Activated CD8-positive, alpha-beta memory T cell treated with anti-CD3 and anti-CD28 coated beads, Interleukin-2, amount 50 U/mL, for 48 hours (primary cell): ENCODE results near the gene FILIP1L.

Experiments used
- DNase-seq: peaks from one replicate; pipeline ENCODE4 v3.0.0-alpha.2; 2020

Gene FILIP1L

GRCh38 chr3:99881121-99881524 lies 233.2 kb downstream of the FILIP1L start:
- no peak for DNase-seq

- DNase-seq: no peak
Measured at GRCh38 chr3:99879275-99879674, 235.0 kb downstream of the FILIP1L start.

DNA sequence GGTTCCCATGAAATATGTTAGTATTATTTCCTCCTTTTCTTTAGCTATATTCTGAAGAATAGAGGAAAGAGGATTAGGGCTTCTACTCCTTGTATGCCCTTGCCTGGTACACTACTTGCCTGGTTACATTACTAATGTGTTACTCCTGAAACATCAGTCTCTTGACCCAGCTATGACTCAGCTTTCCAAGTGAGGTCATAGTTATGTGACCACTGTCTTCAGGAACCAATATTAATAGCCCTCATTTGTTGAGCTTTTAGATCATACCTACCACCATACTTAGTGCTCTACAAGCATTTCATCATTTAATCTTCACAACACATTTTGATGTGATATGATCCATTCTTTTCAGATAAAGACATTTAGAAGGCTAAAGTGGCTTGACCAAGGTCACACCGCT lies 236.3 kb downstream of the FILIP1L start:
- no peak for DNase-seq

GRCh38 chr3:99877031-99877579 lies 237.2 kb downstream of the FILIP1L start:
- no peak for DNase-seq

GRCh38 chr3:99875929-99876841 lies 238.1 kb downstream of the FILIP1L start:
- peak; percentile 83 for DNase-seq

DNA sequence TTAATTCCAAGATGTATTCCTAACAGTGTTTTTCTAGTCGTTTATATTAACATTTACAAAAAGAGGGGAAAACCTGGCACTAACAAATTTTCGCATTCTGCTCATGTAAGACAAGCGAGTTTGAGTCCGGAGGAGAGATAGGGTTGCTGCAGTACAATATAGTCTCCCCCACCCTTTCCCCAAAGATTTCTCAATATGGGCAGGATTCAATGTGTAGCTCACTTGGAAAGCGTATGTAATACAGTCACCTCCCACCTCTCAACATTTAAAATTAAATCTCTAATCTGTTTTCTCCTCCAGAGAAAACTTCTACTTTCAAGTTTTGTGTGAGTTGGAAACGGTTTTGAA lies 238.7 kb downstream of the FILIP1L start:
- DNase-seq: no peak

GRCh38 chr3:99874237-99875002 lies 239.9 kb downstream of the FILIP1L start:
- no peak for DNase-seq

- DNase-seq: no peak
Measured at GRCh38 chr3:99873269-99874102, 240.8 kb downstream of the FILIP1L start.

- DNase-seq: no peak
Measured at GRCh38 chr3:99872923-99873254, 241.4 kb downstream of the FILIP1L start.

GRCh38 chr3:99871231-99872045 lies 242.9 kb downstream of the FILIP1L start:
- DNase-seq: no peak

GRCh38 chr3:99870712-99871111 lies 243.6 kb downstream of the FILIP1L start:
- DNase-seq: no peak

DNA sequence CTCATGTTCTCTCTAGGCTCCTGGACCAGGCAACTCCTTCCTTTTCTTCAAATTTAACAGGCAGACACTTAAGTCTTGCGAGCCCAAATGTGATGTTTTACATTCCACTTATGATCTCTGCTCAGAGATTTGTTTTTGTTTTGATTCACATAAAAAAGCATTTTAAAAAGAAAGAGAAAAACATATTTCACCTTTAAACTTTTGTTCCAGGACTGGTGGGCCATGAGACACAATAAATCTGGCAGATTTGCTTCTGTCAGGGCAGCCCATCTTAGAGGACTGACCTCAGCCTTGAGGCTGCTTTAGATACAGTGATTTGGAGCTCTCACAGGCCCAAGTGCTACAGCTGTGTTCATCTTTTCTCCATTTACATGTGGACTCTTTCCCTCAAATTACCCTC lies 244.7 kb downstream of the FILIP1L start:
- no peak for DNase-seq

DNA sequence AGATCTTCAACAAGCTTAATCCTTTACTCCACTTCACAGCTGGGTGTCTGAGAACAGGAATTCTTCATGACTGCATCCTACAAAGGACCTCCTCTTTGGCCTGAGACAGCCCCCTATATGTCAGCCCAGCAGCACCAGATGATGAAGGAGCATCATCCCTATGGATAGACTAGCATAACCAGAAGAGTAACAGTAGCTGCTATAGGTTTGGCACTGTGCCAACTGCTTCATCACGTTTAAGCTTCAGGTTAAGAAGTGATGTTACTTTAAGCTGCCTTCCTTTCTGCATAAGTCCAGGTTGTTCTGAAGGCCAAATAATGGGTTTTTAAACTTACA lies 246.0 kb downstream of the FILIP1L start:
- no peak for DNase-seq

GRCh38 chr3:99867594-99868310 lies 246.5 kb downstream of the FILIP1L start:
- DNase-seq: no peak

DNA sequence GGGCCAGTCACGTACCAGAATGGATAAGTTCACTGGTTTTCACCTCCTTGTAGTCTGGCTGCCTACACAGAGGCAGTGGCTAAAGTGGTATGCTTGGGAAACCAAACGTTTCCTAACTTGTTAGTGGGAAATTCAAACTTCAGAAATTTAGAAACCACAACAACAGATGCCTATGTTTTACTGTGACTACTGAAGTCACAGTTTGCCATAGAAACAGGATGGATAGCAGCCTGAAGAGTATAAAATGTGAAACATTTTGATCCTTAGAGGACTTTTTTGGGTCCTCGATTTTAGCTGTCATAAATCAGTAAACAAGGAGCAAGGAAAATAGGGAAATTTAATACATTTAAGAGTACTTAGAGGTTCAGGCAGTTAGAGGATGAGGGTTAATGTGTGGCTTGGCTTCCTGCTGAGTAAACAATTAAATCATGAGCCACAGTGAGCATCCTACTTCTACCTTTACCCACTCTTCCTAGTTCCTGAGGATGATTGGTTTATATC lies 248.0 kb downstream of the FILIP1L start:
- no peak for DNase-seq

- no peak for DNase-seq
Measured at GRCh38 chr3:99865321-99865720, 249.0 kb downstream of the FILIP1L start.

DNA sequence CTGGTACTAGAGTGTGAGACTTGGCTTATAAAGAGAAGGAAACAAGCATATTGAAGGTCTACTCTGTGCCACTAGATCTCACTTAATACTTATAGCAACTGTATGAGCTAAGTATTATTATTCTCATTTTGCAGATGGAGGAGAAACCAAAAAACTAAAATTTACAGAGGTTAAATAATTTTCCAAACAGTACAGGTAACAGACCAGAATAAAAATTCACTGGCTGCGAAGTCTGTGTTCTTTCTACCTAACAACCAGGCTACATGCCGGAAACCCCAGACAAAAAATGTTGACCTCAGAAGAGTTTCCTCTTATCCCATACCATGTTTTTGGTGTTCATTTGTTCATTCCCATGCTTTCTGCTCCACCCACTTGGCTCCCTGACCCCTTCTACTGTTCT lies 250.0 kb downstream of the FILIP1L start:
- DNase-seq: no peak

GRCh38 chr3:99863588-99863987 lies 250.7 kb downstream of the FILIP1L start:
- no peak for DNase-seq

DNA sequence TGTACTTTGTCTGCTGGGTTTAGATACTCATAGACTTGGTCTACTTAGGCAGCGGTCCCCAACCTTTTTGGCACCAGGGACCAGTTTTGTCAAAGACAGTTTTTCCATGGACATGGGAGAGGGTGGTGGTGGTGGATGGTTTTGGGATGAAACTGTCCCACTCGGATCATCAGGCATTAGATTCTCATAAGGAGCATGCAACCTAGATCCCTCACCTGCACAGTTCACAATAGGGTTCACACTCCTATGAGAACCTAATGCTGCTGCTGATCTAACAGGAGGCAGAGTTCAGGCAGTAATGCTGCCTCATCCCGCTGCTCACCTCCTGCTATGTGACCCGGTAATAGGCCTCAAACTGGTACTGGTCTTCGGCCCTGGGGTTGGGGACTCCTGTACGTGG lies 251.3 kb downstream of the FILIP1L start:
- DNase-seq: no peak

- no peak for DNase-seq
Measured at GRCh38 chr3:99862208-99862607, 252.1 kb downstream of the FILIP1L start.

DNA sequence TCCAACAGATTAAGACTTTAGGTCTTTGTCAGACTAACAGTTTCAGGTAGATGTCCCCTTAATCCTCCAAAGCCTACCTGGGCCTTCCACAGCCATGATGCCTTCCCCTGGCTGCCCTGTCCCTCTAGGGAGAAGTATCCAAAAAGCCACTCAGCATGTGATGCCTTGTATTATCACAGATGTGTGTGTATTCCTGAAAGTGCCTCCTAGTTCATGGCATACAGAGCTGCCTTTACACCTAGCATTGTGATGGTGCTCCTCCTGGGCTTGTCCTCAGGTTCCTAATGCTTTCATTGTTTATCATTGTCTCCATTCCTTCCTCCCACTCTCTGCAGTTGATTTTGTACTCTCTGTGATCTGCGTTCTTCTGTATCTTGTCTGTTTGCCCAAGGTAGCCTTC lies 253.1 kb downstream of the FILIP1L start:
- DNase-seq: no peak
